SIG-M5 treated with dmso at 0.1 percent for 504 hours (cell line): Measurements from ENCODE around the gene IL18RAP.

Source experiments
- DNase-seq: peaks from one replicate; lab custom pipeline; 2025; ENCODE audit not compliant: unreplicated experiment; lab: John Stamatoyannopoulos, UW

Gene IL18RAP

DNA sequence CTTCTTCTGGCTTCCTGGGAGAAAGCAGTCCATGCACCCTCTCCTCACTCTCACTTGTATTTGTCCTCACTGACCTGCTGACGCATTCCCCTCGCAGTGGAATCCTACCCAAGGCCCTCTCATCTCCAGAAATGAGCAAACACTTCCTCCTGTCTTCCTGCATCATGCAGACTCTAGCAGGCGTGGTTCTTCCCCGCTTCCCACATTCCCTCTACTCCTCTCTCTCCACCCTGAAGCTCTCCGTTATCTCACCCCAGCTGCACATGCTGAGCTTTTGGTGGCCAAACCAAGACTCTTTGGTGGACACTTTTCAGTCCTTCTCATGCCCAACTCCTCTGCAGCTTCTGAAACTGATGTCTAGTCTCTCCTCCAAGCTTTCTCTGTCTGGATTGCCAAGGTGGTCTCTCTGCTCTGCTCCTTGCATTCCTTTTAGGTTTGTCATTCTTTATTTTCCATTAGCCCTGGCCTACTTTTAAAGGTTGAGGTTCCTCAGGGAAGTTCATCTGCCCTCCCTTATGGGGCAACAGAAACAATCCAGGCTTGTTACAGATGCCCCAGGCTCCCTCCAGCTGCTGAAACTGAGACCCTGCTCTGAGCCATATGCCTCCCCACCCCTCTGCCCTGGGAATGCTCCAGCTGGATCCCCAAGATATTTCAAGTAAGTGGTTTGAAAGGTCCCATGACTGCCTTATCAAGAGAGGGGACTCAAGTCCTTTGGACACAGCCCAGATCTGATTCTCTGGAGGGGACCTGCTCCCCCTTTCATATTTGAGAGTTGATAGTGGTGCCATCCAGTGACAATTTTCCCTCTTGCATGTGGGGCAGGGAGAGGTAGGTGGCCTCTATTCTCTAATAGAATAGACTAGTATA lies 835 bp upstream of the IL18RAP start:
- no peak for DNase-seq

DNA sequence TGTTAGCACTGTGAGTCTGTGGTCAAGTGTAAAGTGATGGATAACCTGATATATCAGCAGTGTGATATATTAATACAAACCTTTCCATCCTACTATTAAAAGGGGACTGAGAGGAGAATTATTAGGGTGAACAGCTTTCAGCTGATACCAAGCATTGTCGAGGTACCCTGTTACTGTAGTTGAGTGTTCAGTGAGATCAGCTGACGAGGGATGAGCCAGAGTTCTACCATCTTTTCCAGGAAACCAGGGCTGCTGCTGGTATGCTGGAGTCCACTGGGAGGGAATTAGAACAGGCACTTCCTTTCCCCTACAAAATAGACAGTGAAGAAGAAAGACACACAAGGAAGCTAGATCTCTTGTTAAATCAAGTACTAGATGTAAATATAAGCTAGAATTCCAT lies 408 bp downstream of the IL18RAP start:
- no peak for DNase-seq

DNA sequence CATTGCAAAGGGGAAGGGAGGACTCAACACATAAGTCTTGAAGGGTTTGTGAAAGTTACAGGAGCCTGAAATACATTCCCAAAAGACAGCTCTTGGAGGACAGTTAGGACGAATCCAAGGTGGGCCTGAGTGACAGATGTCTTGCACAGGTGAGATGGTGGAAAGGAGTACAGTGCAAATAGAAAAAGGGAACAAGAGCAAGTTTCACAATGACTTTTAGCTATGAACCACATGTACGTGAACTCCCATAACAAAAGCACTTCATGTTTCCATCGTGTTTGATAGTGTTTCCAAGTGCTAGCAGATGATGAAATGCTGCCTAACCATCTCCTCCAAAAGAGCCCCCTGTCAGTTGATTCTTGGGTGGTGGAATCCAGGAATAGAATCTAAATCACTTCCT lies 1.8 kb downstream of the IL18RAP start:
- peak; percentile 52 for DNase-seq

DNA sequence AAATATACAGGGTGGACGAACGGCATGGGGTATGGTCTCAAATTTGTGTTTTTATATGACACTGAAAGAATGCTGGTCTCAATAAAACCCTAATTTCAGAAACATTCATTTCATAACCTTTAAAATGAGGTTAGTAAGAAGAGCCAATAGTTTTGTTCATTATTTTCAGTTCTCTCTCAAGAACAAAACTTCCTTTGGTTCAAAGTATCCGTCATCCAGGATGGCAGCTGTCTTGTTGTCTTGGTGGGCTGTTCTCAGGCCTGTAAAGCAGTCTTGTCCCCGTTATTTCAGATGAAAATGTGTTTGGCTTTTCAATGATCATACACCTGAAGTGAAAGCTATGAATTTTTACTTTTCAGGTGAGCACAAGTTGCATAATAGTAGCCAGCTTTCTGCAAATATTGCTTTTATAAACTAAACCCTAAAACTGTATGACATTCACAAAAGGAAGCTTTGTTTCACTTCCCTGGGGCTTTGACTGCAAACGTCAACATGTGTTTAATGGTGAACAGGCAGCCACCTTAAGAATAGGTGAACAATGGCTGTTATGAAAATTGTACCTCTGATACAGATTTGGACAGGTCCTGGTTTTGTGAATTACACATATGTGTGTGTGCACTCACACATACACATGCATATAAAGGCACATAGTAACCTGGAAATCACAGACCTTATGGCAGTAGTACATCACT lies 2.6 kb downstream of the IL18RAP start:
- no peak for DNase-seq

DNA sequence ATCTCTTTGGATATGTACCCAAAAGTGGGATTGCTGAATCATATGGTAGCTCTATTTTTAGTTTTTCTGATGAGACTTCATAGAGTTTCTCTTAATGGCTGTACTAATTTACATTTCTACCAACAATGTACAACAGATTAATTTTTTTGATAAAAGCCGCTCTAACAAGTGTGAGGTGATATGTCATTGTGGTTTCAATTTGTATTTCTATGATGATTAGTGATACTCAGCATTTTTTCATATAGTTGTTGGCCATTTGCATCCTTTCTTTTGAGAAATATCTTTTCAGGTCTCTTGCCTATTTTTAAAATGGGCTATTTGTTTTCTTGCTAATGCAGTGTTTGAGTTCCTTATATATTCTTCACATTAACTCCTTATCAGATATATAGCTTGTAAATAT lies 4.3 kb downstream of the IL18RAP start:
- DNase-seq = no peak

DNA sequence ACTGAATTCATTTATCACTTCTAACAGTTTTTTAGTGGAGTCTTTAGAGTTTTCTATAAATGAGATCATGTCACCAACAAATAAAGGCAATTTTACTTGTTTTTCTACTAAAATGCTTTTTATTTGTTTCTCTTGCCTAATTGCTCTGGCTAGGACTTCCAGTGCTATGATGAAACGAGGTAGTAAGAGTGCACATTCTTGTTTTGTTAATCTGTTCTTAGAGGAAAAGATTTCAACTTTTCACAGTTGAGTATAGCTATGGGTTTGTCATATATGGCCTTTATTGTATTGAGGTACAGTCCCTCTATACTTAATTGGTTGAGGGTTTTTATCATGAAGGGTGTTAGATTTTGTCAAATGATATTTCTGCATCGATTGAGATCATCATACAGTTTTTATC lies 5.6 kb downstream of the IL18RAP start:
- DNase-seq = no peak

DNA sequence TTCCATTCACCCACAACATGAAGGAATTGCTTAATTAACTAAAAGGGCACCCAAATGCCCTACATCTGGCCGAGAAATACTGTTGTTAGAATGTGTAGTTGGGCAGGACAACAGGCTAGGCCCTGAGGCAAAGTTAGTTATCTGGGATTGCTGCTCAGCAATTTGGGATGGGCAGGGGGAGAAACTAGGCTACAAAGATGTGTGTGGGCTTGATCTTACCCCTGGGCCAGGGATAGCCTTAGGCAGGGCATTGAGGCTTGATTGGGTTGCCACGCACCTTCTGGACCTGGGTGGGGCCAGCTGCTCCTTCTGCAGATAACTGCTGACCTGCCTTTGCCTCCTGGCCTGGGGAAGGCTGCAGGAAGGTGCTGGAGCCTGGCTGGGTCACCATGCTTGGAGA lies 9.4 kb downstream of the IL18RAP start:
- no peak for DNase-seq

DNA sequence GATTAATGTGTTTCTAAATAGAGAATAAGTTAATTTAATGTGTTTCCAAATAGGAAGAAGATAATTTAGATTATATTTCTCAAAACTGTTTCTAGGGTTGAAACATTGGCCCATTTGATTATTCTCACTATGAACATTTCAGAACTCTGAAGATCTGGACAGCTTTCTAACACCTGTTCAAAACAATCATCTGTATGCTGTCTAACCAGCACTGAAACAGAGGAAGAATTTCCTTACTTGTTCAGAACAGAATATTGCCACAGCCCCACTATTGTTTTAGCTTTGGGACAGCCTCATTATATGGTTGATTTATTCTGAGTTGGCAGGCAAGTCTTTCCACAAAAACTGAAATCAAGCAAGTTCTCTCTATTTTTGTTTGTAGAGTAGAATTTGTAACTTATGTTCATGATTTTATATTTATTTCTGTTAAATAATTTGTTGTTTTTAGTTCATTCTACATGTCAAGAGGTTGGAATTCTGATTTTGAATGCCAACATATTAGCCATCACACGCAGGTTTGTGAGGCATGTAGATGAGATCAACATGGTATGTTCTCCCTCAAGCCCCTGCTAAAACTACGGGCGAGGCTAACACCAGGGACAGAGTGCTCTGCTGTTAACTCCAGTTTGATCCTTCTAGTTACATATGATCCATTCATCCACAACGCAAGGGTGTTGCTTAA lies 11.2 kb downstream of the IL18RAP start:
- DNase-seq = no peak

DNA sequence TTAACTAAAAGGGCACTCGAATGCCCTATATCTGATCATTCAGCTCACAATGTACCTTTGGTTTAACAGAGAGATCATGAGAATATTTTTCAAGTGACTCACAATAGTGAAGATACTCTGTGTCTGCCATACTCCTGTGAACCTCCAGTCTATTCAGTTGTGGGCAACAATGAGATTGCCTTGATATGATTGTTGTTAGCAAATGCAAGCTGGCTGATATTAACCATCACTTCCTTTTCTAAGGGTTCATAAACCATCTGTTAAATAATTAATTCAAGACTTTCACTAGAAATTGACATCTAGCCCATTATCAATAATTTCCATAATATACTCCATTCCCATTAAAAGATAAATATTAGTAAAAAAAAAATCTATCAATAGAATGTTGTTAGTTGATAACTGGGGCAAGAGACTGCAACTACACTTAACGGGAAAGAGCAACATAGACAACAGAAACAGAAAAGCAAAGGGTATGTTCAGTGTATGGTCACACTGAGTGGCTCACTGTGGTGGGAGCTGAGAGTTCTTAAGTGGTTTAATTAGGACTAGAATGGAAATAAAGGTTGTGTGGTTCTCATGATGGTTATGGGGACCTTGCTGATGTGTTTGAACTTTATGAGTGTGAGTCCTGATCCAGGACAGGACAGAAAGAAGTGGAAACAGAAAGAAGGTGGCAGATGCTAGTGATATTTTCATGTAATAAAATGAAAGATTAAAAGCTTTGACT lies 11.9 kb downstream of the IL18RAP start:
- no peak for DNase-seq

DNA sequence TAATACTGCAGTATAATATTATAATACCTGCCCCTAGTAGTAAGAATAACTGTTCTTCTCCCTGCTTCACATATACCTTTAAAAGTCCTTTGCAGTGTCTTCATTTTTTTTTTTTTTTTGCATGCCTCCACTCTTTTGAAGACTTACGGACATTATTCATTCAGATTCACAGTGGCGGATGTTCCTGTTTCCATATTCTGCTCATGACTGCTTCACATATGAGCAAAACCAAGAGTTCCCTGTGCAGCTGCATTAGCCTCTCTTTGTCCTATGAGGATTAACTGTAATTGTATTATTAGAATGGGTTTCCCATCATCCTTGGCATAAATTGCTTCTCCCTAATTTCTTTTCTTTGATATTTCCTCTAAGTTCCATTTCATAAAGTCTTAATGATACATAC lies 12.8 kb downstream of the IL18RAP start:
- no peak for DNase-seq

DNA sequence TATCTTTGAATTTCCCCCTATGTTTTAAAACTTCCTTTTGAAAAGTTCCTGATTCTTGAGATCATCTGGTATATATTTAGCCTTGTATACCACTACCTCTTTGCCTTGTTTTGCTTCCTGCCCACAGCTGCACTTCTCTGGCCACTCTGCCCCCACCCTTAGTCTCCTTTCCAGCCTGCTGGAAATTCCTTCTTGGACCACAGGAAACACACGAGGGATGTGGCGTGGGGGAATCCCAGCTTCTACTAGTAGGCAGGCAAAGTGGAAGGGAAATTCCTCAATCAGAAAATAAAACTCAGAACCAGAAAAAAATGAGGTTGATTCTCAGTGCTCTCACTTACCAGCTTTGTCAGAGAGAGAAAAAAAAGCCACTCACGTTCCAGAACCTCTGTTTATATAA lies 13.4 kb downstream of the IL18RAP start:
- no peak for DNase-seq

DNA sequence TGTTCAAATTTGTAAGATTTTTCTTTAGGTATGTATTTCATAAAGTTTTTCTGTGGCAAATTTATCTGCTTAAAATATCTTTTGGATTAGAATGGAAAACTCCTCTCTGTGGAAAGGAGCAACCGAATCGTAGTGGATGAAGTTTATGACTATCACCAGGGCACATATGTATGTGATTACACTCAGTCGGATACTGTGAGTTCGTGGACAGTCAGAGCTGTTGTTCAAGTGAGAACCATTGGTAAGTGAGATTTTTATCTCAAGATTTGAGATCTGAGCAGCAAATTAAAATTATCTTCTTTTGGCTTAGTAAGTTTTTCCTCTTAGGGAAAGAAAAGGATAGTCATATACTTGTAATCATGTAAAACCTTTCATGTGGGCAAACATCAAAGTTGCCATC lies 14.2 kb downstream of the IL18RAP start:
- no peak for DNase-seq

DNA sequence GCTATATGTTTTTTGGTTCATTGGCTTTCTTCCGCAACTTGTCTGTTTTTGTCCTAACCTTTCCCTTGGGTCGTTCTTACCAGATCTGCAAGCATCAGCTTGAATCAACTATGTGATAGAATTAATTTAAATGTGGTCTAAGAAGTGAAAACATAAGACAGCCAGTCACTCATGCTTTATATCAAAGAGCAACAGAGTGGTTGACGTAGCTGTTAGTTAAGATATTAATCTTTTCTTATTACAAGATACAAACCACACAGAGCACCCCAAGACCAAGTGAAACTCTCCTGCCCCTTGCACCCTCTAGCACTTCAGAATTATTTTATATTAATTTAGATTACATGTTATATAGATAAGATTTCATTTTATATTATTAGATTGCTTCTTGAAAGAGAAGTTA lies 15.2 kb downstream of the IL18RAP start:
- DNase-seq = no peak

DNA sequence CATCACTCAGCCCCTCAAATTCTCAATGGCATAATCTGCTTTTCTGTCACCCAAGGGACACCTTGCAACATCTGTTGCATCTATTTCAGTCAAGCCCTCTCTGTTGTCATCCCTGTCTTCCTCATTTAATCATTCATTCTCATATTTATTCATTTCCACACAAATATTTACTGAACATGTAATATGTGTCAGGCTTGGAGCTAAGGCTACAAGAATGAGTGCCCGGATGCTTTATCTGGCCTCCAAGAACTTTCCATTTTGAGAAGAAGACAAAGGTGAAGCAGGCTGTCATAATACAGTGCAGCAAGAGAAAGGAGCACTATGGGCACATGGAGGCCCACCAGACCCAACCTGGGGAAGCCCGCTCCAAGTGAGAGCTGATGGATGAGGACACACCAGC lies 15.6 kb downstream of the IL18RAP start:
- DNase-seq = no peak

DNA sequence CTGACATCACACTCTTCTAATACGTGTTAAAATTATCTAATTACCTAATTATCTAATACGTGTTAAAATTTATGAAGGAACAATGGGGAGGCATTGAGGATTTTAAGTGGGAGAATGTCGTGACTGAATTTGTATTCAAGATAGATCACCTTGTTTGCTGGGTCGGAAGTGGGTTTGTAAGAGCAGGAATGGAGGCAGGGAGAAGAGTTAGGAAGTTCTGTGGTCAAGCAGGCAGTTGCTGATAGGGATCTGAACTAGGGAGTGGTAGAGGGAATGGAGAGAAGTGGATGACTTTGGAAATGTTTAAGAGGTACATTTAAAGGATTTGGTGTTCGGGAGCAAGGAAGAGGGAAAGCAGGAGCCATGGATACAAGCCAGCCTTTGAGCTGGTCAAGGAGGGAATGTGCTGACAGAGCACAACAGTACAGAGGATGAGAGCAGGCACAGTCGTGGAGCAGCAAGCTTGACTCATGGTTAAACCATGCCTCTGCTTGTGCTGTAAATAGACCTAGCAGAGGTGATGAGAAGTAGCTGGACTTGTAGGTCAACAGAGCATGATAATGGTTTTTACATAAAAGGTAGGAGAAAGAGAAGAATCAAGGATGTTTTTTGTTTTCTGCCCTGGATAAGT lies 16.2 kb downstream of the IL18RAP start:
- DNase-seq = no peak

DNA sequence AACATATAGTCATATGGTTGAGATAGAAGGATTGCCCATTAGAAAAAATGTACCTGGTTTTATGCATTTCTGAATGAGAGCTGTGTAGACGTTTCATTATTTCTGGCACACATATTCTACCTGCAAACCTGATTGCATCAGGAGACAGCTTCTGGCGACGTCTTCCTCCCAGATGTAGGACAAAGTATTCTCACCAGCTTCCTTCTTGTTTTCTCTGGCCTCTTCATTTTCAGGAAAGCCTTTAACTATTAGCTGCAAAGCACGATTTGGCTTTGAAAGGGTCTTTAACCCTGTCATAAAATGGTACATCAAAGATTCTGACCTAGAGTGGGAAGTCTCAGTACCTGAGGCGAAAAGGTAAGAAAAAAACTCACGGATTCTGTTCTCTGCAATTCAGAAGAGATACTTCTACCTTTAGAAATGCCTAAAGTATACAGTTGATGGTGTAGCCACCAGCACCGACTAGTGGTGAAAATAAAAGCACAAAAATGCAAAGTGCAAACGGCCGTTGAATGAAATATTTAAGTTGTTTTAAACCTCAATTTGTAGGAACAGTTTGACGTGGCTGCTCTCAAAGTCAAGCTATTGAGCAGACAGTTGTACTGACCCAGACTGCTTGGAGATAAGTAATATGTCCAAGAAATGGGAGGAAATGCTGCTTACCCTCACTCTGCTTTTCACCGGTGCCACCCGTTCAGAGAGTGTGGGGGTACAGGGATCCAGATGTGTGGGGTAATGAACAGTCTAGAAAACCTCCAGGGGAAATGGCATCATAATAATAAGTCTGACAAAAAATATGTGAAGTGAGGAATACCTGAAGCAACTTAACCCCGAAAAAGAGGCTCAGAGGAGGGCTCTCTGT lies 20.2 kb downstream of the IL18RAP start:
- peak; percentile 27 for DNase-seq

DNA sequence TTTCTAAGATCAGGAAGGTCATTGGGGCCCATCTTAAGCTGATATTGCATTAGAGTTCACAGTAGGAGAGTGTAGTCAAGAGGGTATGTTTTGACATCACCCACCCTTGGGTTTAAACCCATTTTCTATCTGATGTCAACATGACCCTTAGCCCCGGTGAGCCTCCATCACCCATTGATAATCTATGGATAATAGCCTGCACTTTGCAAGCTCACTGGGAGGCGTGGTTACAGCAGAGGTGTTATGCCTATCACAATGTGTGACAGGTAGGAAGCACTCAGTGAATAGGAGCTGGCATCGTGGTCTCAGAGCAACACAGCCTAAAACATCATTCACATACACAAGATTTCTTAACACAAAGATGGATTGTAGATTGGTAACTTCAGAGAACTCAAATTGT lies 21.3 kb downstream of the IL18RAP start:
- no peak for DNase-seq

DNA sequence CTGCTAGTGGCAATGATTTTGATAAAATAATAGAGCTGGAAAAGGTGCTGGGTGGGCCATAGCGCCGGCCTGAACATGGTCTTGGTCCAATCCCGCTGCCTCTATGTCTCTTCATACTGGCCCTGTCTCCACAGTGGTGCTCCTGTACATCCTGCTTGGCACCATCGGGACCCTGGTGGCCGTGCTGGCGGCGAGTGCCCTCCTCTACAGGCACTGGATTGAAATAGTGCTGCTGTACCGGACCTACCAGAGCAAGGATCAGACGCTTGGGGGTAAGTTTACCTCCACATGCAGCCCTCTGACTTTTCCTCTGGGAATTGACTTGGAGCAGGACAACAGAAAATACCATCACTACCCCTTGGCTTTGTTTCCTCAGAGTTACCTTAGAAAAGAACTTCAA lies 24.0 kb downstream of the IL18RAP start:
- DNase-seq = no peak

DNA sequence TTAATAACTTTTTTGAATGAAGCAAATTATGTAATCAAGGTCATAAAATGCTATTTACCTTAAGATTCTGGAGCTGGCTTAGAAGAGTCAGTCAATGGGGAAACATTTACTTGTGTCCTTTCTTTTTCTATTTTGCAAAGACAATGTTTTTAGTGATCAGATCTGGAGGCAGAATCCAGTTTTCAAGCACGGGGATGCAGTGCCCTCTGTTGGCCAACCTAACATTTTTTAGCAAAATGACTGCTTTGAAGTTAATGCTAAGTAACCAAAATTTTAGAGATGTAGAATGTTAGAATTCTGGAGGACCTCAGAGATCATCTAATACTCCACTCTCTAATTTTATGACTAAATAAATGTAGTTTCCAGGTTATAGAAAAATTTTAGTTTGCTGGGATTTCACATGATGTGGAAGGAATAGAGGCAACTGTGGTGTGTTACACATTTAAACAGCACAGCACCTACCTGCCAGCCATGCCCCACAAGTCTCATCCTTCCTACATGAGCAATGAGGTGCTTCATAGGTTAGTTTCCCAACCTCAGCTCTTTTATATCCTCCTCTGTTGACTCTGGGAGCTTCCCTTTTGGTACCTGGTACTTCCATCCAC lies 26.5 kb downstream of the IL18RAP start:
- peak; percentile 37 for DNase-seq

DNA sequence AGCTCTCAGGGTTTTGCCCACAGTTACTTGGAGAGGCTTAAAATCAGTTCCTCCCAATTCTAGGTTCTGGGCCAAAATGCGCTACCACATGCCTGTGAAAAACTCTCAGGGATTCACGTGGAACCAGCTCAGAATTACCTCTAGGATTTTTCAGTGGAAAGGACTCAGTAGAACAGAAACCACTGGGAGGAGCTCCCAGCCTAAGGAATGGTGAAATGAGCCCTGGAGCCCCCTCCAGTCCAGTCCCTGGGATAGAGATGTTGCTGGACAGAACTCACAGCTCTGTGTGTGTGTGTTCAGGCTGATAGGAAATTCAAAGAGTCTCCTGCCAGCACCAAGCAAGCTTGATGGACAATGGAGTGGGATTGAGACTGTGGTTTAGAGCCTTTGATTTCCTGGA lies 29.0 kb downstream of the IL18RAP start:
- no peak for DNase-seq
